OCI-LY7 (cell line): ENCODE data around the gene ARIH2.

Source experiments
- EZH2phosphoT487 ChIP-seq: fragments of 200-600 bp; sonication (generic); IDR thresholded peaks from 2 replicates; pipeline ENCODE4 v1.6.1; 2018; ENCODE audit warnings: low read depth, borderline replicate concordance, mild to moderate bottlenecking, mixed run types, antibody characterized with exemption, low read length, moderate library complexity, mixed read lengths
- TF ChIP-seq, protein P1 (sequence below): fragments of 200-600 bp; sonication (generic); conservative IDR thresholded peaks from 2 replicates; pipeline ENCODE4 v1.5.1; 2014; ENCODE audit warnings: mild to moderate bottlenecking, antibody characterized with exemption, low read length, moderate library complexity, mixed read lengths

GRCh38 chr3:48879307-48879993 lies 39.2 kb upstream of the ARIH2 start:
- TF ChIP-seq, protein P1, sequence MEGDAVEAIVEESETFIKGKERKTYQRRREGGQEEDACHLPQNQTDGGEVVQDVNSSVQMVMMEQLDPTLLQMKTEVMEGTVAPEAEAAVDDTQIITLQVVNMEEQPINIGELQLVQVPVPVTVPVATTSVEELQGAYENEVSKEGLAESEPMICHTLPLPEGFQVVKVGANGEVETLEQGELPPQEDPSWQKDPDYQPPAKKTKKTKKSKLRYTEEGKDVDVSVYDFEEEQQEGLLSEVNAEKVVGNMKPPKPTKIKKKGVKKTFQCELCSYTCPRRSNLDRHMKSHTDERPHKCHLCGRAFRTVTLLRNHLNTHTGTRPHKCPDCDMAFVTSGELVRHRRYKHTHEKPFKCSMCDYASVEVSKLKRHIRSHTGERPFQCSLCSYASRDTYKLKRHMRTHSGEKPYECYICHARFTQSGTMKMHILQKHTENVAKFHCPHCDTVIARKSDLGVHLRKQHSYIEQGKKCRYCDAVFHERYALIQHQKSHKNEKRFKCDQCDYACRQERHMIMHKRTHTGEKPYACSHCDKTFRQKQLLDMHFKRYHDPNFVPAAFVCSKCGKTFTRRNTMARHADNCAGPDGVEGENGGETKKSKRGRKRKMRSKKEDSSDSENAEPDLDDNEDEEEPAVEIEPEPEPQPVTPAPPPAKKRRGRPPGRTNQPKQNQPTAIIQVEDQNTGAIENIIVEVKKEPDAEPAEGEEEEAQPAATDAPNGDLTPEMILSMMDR: no peak
- TF ChIP-seq EZH2phosphoT487: no peak
